ENCODE measurements around the gene PCDHGA1. TPM values are rescaled to one million over a fixed set of nuclear protein-coding genes. Genes with fewer than 3 reads are reported as not detected.
"Not testable (repeated sequence)": the region's sequence is repeated elsewhere in the genome, so short reads cannot be mapped to it uniquely, and the experiment has no call there.

PCDHGA1 gene
- total RNA-seq (2014; rRNA removed) = 5.3 and 7.1 TPM in 2 replicates
- polyA plus RNA-seq (2012) = 3.4 TPM

- peak; percentile 76 for DNase-seq (ENCODE audit: low read depth)
Observed at GRCh38 chr5:141330299-141331080, at the start of gene PCDHGA1. TSS of gene PCDHGA1 (plus strand) at chr5:141330514.

DNA sequence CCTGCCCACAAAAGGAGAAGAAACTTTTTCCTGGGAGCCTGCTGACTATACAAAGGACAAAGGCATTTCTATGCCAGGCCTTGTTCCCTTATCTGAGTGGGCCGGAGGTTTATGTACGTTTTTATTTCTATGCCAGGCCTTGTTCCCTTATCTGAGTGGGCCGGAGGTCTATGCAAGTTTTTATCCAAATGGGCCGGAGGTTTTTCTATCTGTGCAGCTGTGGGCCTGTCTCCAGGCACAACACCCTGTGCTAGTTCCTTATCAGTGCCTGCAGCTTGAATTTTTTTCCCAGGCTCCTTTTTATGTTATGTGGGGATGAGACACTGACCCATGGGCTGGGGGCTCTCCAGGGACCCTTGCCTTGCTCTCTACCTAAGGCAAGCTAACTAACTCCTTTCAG, 31.9 kb upstream of the PCDHGA1 start:
- no peak for DNase-seq (ENCODE audit: low read depth)

- no peak for DNase-seq (ENCODE audit: low read depth)
Observed at GRCh38 chr5:141303756-141304155, 26.6 kb upstream of the PCDHGA1 start, which contains the start of gene SLC25A2. TSS of gene SLC25A2 (minus strand) at chr5:141304049. CDS start at chr5:141303865, 184 bp downstream.

DNA sequence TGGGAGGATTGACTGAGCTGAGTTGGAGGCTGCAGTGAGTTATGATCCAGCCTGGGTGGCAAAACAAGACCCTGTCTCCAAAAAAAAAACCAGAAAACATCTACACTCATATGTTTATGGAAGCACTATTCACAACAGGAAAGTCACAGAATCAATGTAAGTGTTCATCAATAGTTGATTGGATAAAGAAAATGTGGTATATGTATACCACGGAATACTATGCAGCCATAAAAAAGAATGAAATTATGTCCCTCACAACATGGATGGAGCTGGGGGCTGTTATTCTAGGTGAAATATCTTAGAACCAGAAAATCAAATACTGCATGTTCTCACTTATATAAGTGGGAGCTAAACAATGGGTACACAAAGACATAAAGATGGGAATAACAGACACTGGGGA, 23.7 kb upstream of the PCDHGA1 start:
- no peak for DNase-seq (ENCODE audit: low read depth)

DNA sequence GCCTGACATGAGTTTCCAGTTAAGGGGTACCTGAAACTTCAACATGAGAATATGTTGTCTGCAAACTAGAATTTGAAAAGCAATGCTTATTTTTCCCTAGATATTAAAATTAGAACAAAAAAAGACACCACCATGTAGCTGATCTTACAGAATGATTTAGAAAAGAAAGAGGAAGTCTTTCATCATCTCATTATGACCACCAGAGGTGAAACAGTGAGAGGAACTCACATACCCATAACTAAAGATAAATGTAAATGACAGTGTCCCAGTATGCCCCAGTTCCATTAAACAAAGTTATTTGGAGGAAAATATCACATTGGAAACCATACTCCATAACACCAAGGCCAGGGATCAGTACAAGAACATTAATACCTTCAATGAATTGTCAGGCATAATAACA, 16.6 kb upstream of the PCDHGA1 start:
- DNase-seq (ENCODE audit: low read depth) = no peak

- not testable (repeated sequence) for DNase-seq (ENCODE audit: low read depth)
Observed at GRCh38 chr5:141316963-141317362, 13.4 kb upstream of the PCDHGA1 start.

DNA sequence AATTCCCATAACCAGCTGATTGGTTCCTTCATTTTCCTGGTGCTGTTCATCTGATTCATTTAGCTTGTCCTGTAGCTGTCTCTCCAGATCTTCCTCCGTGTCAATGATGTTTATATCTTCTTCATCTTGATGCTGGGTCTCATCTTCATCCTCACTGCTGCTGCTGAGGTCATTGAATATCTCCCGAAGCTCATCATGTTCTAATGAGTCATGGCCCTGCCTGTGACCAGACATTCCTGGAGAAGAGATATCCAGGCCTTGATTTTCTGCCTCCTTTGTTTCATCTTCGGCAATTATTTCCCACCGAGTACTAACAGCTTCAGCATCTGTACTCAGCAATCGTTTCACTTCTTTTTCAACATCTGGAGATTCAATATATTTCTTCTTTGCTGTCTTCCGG, 11.1 kb upstream of the PCDHGA1 start:
- peak; percentile 10 for DNase-seq (ENCODE audit: low read depth)

DNA sequence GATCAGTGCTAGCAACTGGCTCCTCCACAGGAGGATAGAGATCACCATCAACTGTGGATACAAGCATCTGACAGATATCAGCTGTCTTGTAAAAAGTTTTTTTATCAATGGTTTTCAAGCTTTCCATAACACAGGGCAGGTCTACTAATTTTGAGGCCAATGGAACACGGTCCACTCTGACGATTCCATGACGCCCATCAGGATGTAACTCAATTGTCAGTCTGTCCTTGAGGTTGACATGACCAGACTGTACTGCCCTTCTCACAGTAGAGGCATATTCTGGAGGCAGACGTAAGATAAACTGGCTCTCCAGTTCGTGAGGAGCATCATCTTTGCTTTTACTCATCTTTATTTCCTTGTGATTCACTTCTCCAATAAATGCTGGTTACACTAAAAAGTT, 10.6 kb upstream of the PCDHGA1 start:
- no peak for DNase-seq (ENCODE audit: low read depth)

DNA sequence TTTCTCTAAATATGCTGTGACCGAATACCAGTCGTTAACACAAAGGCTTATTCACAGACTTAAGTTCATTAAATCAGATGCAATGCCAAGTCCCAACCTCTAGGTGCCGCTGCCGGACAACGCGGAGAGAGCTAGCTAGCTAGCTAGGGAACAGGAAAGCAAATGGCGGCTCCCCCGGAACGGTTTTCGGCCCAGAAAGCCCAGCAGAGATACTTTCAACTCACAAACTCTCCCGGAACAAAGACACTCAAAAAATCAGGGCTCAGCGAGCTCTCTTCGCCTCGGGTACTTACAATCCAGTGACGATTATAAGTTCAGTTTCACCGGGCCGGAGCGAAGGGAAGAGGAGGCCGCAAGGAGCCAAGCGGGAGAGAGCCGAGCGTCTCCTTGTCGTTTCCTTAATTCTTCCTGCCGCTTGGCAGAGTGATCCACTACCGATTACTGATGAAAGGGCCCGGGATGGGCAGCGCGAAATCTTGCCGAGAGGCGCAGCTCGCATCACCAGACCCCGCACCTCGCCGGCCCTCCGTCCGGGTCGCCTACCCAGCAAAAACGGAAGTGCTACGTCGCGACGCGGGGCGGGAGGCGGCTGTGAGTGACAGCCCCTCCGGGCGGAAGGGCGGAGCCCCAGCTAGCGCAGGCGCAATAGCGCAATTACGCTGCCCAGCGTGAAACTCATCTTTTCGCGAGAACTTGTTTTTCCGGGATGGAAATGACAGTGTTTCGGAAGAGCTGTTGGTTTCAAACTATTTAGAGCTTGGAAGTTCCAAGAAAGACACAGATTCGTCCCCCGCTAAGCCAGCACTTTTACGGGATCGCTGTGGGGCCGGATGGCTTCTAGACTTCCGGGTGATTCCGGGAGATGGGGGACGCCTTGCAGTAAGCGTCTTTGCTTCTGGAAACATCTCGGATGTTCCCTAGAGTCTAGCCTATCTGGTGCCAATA, 9.8 kb upstream of the PCDHGA1 start, which contains the start of gene TAF7:
Gene TAF7, minus strand, starts transcription at position 560 of the 945 bp plus-strand sequence. CDS start 740 bp downstream, outside the sequence.
- peak; percentile 93 for DNase-seq (ENCODE audit: low read depth)

DNA sequence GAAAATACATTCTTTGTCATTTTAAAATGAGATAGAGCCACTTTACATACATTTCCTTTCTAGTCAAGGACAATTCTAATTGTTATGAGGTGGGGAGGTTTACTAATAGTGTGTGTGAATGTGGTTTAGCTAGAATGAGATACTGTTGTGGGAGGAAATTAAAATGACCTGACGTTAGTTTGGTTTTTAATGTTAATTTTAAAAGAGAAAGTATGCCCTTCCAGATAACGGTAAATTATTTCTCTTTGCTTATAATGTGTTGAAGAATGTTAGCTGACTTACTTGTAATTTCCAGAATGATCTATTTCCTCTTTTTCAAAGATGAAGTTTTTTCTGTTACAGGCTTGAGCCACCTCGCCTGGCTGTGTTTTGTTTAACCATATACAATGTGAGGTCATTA, 8.1 kb upstream of the PCDHGA1 start:
- DNase-seq (ENCODE audit: low read depth) = no peak

DNA sequence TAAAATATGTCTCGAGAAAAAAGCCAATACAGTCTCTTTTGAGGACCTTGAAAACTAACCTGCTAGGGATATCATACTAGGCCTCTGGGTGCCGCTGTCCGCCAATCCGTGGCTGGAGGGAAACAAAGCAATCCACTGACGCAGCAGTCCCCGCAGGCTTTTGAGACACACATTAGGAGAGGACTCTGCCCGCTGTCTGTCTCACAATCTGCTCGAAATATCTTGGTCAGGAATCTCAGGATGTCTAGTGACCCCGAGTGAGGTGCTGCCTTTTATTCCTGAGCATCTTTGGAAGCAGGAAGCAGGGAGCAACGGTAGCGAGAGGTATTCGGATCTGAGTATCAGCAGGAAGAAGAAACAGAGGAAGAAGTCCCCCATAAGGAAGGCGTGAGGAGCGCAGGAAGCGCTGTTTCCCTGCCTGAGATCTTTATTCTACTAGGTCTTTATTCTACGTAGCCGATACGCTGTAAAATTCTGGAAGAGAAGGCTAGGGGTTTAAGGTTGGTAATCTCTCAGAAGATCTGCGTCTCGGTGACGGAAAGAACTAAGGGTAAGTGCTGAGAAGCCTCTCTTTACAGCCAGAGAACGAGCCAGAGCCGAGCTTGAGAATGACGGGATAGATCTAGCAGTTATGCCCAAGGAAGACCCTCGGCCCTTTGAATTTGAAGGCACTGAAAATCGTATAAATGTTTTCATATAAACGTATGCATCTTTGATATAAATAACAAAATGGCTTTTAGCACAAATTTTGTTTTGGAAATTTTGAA, 4.0 kb upstream of the PCDHGA1 start:
- DNase-seq (ENCODE audit: low read depth) = peak; percentile 69

DNA sequence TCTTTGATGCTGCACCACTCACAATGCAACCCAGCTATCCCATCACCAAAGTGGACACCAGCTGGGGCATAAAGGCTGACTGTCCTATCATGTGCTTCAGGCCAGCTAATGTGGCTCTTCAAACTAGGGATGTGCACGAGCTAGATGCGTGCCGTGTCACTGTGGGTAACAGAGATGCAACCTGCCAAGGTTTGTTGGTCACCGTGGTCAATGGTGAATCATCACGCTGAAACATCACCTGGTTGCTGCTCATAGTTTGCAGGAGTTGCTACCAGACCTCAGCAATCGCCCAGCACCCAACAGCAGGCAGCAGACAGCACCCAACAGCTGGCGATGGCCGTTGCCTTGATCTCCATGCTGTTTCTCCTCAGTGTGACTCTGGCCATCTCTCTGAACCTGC, 2.1 kb upstream of the PCDHGA1 start:
- peak; percentile 13 for DNase-seq (ENCODE audit: low read depth)

DNA sequence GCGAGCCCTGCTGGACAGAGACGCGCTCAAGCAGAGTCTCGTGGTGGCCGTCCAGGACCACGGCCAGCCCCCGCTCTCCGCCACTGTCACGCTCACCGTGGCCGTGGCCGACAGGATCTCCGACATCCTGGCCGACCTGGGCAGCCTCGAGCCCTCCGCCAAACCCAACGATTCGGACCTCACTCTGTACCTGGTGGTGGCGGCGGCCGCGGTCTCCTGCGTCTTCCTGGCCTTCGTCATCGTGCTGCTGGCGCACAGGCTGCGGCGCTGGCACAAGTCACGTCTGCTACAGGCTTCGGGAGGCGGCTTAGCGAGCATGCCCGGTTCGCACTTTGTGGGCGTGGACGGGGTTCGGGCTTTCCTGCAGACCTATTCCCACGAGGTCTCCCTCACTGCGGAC, 2.3 kb downstream of the PCDHGA1 start:
- DNase-seq (ENCODE audit: low read depth) = not testable (repeated sequence)

DNA sequence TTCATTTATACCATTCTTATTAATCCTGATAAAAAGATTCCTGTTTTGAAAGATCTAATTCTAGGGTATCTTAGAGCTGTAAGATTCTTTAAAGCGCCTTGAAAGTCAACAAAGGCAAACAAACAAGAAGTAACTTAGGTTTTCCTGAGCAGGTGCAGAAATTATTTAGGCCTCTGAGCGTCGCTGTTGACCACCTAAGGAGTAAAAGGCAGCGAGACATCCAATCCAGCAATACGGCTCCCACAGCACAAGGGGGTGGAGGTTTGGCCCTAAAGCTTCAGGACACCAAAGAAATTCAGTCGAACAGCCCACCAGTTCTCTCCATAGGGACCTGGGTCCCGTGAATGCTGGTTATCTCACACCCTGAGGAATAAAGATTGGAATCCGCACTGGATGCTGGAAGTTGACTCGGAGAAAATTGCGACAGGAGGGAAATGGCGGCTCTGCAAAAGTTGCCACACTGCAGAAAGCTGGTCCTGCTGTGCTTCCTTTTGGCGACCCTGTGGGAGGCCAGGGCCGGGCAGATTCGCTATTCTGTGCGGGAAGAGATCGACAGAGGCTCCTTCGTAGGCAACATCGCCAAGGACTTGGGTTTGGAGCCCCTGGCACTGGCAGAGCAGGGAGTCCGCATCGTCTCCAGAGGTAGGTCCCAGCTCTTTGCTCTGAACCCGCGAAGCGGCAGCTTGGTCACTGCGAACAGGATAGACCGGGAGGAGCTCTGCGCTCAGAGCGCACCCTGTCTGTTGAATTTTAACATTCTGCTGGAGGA, 8.4 kb downstream of the PCDHGA1 start, which contains the start of gene PCDHGA2:
Gene PCDHGA2, plus strand, starts transcription at position 223 of the 769 bp plus-strand sequence.
- DNase-seq (ENCODE audit: low read depth) = peak; percentile 25

- not testable (repeated sequence) for DNase-seq (ENCODE audit: low read depth)
Observed at GRCh38 chr5:141340781-141341354, 10.6 kb downstream of the PCDHGA1 start.

GRCh38 chr5:141342773-141343172, 12.5 kb downstream of the PCDHGA1 start:
- DNase-seq (ENCODE audit: low read depth) = no peak

- DNase-seq (ENCODE audit: low read depth) = no peak
Observed at GRCh38 chr5:141343242-141343952, 13.1 kb downstream of the PCDHGA1 start, which contains the start of gene PCDHGA3. TSS of gene PCDHGA3 (plus strand) at chr5:141343829. CDS start at chr5:141344034, 205 bp downstream.

DNA sequence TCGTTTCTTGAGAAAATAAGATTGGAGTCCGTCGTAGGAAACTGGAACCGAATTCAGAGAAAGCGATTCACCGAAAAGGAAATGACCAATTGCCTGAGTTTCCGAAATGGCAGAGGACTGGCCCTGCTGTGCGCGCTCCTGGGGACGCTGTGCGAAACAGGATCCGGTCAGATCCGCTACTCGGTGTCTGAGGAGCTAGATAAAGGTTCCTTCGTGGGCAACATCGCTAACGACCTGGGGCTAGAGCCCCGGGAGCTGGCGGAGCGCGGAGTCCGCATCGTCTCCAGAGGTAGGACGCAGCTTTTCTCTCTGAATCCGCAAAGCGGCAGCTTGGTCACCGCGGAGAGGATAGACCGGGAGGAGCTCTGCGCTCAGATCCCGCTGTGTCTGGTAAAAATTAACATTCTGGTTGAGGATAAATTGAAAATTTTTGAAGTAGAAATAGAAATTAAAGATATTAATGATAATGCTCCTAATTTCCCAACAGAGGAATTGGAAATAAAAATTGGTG, 13.7 kb downstream of the PCDHGA1 start:
- no peak for DNase-seq (ENCODE audit: low read depth)

GRCh38 chr5:141345327-141345726, 15.0 kb downstream of the PCDHGA1 start:
- no peak for DNase-seq (ENCODE audit: low read depth)
